GM19239 (cell line): ENCODE measurements around the gene USP49.

Experiments
- DNase-seq: peaks from one replicate; pipeline ENCODE4 v3.0.0; 2011; ENCODE audit warnings: low spot score; ENCODE audit not compliant: insufficient read length
- FAIRE-seq: peaks from 2 replicates; lab custom pipeline; 2011; peaks lifted over from hg19 to GRCh38; lab: Jason Lieb, UNC

Gene USP49

GRCh38 chr6:41931792-41932191, 36.6 kb upstream of the USP49 start:
- FAIRE-seq (no peak), DNase-seq (no peak)

- no peak for DNase-seq
- FAIRE-seq, result no peak
These were observed 34.7 kb upstream of the USP49 start for GRCh38 chr6:41929924-41930323.

- DNase-seq (no peak), FAIRE-seq (no peak)
These were observed 32.1 kb upstream of the USP49 start for GRCh38 chr6:41927253-41927652.

- no peak for FAIRE-seq
- DNase-seq, result no peak
These were observed 27.0 kb upstream of the USP49 start for GRCh38 chr6:41922154-41922553.

GRCh38 chr6:41921712-41921998, 26.5 kb upstream of the USP49 start:
- DNase-seq (no peak), FAIRE-seq (no peak)

GRCh38 chr6:41920921-41921711, 25.9 kb upstream of the USP49 start, which contains the start of the genes BYSL and MED20:
TSS of gene BYSL (plus strand) at chr6:41921499. CDS start at chr6:41921563, 64 bp downstream.
TSS of gene MED20 (minus strand) at chr6:41921139. CDS start at chr6:41921018, 121 bp downstream.
- peak; percentile 94 for FAIRE-seq
- DNase-seq, result peak; percentile 87

GRCh38 chr6:41917528-41917927, 22.4 kb upstream of the USP49 start:
- FAIRE-seq, result no peak
- DNase-seq, result no peak

- FAIRE-seq, result no peak
- no peak for DNase-seq
These were observed 19.8 kb upstream of the USP49 start for GRCh38 chr6:41914869-41915530.

GRCh38 chr6:41914343-41914742, 19.2 kb upstream of the USP49 start:
- FAIRE-seq (no peak), DNase-seq (no peak)

GRCh38 chr6:41909727-41910126, 14.6 kb upstream of the USP49 start:
- FAIRE-seq, result no peak
- DNase-seq, result no peak

GRCh38 chr6:41901882-41902519, 6.8 kb upstream of the USP49 start:
- FAIRE-seq, result no peak

GRCh38 chr6:41900861-41901260, 5.7 kb upstream of the USP49 start:
- FAIRE-seq (no peak), DNase-seq (no peak)

More at GRCh38 chr6:41901882-41902519, 6.8 kb upstream of the USP49 start:
- no peak for DNase-seq

GRCh38 chr6:41896281-41896680, 1.1 kb upstream of the USP49 start:
- FAIRE-seq, result no peak
- DNase-seq, result no peak

- FAIRE-seq (no peak), DNase-seq (no peak)
These were observed 542 bp downstream of the USP49 start for GRCh38 chr6:41894366-41895299.

- no peak for DNase-seq
- FAIRE-seq, result no peak
These were observed 2.1 kb downstream of the USP49 start for GRCh38 chr6:41892921-41893564.

GRCh38 chr6:41887331-41887751, 7.8 kb downstream of the USP49 start:
- no peak for DNase-seq
- FAIRE-seq, result no peak

GRCh38 chr6:41885930-41886329, 9.2 kb downstream of the USP49 start:
- no peak for DNase-seq
- FAIRE-seq, result no peak

GRCh38 chr6:41884957-41885356, 10.2 kb downstream of the USP49 start:
- no peak for FAIRE-seq
- DNase-seq, result no peak

- no peak for DNase-seq
- FAIRE-seq, result no peak
These were observed 13.7 kb downstream of the USP49 start for GRCh38 chr6:41881506-41881905.

- FAIRE-seq (no peak), DNase-seq (no peak)
These were observed 16.2 kb downstream of the USP49 start for GRCh38 chr6:41878961-41879405.
